GM19023 (cell line): Measurements from ENCODE around the gene ELP4.

Experiments used
- ATAC-seq: cut with Tn5 transposase; IDR thresholded peaks from one replicate; pipeline ENCODE4 v1.9.1; 2021; ENCODE audit warnings: mild to moderate bottlenecking, moderate library complexity; ENCODE audit not compliant: unreplicated experiment

ELP4 gene

DNA sequence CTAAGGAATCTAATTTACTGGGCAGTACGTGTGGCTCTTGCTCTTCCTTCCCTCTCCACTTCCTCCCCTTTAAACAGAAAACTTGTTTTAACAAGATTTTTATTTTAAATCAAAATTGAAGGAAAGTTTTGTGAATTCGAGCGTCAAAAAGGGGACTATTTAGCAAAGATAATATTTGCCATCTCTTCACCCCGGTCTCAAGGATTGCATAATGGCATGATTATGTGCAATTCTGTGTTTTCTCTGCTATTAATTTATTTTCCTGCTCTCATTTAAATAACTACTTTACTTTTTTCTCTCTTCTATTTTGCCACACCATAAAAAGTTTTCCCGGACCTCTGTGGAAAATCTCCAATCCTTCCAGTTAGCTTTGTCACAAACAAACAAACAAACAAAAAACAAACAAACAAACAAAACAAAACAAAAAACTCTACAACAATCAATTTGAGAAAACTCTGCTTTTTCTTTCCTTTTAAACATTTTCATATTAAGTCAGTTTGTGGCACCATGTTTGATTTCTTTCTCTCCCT is 311.7 kb downstream of the ELP4 start:
- ATAC-seq, result no peak

DNA sequence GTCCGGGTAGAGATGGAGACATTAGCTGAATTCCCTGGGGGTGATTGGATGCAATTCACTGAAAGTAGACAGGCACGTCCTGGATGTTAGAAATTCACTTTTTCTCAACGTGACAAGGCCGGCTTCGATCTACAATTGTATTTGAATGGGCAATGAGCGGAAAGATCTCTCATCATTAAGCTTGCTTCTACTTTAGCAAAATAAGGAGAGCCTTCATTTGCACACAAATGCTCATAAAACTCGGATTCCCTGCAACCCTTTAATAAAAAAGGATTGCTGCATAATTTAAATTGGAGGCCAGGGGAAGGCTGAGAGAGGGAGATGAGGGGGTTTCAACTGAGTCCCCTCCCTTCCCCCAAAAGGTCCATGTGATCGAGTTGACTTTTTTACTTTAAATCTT is 312.2 kb downstream of the ELP4 start:
- no peak for ATAC-seq

DNA sequence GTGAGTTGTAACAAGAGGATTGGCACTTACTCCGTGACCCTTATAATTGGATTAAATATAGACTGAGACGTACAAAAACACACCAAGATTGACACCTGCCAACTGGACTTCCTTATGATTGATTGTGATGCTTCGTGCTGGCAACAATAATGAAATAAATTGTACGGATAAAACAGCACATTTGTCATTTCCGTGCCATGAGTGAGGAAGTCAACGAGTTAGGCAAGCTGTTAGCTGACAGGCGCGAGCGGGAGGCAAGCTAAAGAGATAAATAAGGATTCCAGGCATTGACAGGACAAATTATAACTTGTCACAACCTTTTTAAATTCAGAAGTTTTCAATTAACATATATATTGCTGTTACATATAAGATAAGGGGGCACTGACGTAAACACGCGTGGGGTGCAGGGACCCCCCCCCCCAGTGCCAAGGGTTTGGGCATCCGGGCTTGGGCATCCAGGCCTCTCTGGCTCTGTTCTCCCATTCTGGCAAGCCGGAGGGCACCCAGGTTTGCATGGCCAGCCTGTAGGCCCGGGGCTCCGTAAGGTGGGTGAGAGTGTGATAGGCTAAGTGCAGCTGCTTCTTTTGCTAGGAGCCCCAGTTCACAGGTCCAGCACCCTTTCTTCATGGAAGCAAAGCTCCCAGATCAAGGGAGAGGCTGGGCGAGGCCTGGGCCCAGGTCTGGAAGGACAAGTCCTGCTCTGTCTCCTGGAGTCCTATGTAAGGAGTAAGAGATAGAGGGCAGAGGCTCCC is 312.8 kb downstream of the ELP4 start:
- no peak for ATAC-seq

DNA sequence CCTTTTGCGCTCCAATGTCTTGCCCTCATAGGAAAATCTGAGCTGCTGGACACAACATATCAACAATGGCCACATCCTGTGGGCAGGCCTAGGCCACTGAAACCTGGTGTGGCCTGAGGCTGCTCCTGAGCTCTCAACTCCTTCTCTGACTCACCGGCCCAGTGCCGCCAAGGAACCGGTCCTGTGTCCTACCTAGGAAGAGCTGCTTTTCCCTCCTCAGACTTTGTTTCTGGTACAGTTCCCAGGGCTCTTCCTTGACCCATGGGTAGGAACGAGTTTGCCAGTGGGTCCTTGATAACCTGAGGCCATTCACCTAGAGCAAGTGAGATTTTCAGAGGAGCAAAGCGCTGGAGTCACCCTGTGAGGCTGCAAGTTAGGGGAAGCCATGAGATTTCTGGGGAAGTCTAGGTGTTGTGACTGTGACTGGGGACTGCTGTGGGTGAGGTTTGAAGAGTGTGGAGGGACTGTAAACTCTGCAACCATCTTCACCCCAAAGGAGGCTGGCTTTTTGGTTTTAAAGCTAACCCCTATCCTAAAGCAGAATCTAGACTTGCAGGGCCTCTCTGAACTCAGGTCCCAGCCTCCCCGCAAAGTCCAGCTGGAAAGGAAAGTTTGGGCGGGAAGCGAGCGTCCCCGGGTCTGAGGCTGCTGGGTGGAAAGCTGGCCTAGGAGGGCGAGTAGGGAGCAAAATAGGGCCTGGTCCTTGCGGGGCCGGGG is 313.5 kb downstream of the ELP4 start:
- no peak for ATAC-seq

DNA sequence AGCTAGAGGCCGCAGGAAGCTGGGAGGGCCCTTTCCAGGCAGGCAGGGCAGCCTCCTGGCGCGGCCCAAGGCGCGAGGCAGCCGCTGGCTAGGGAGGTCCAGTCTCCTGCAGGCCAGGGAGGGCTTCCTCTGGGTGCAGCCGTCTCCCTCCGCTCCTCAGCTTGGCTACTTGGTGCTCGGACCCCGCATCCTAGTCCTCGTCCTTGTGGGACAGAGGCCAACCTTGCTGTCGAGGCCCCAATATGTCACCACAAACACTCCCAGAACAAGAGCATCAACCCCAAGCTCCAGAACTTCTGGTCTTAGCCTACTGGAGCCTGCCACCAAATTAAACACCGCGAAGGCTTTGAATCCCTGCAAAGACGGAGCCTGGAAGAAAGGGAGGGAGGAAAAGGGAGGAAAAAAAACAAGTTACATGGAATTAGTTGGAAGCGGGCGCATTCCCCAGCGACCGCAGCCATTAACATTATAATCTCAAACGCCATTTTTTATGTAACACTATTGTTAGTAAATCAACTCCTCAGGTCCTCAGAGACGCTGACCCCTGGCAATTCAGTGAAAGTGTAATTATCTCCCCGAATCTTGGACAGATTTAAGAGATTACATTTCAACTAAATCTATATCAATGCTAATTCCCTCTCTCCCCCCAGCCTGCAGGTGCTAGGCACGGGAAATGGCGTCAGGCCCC is 314.2 kb downstream of the ELP4 start:
- no peak for ATAC-seq

DNA sequence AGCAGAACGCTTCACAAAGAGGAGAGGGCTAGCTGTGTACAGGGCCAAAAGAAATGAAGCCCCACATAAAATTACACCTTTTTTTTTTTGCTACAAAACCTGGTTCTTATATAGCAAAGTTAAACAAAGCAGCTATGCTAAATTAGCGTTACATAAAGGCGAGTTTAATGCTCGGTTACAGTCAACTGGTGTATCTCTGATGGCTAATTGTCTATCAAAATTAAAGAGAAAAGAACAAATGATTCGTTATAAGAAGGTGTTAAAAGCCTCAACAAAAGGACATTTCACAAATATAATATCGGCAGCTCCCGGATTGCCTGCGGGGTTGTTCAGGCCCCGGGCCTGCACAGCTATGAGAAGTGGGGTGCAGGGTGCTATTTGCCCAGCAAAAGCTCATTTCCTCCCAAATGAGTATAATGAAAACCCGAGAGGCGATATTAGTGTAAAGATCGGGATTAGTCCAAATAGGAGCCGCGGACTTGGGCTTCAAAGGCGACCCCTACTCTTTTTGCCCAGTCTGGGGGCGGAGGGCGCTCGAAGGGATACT is 314.8 kb downstream of the ELP4 start:
- no peak for ATAC-seq

DNA sequence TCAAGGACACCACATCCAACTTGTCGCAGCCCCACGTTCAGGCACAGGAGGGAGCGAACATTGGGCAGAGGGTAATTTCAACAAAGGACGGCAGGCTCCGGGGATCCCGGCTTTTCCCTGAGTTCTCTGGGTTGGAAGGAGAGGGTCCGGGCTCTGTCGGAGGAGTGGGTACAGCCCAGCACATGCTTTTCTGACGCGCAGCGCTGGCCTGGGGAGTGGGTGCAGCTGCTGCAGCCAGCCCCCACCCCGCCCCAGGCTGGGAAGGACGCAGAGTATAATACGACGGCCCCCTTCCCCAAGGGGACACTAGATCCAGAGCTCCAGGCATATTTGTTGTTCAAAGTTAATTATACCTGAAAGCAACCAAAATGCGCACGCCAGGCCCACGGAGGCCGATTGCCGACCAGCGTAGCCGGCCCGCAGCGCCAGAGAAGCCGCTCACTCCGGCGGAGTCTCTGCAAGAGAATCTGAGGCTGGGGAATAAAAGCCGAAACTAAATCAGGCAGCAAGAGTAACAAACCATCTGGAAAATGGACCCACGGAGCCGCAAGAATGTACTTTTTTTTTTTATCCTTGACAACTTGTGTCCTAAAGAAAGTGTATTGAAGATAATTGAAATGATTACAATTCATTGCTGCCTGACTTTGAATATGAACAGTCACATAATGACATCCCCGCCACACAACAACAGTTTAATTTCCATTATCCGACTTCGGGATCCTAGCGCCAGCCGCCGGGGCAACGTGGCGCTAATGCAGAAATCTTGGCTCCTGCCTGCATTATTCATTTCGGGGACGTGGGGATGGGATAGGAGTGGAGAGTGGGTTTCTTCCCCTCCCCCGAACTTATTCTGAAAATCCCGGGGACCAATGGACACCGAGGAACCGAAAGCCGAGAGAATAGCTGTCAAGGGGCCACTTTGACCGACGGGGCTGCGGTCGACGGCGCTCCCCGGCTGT is 315.6 kb downstream of the ELP4 start:
- ATAC-seq, result no peak

DNA sequence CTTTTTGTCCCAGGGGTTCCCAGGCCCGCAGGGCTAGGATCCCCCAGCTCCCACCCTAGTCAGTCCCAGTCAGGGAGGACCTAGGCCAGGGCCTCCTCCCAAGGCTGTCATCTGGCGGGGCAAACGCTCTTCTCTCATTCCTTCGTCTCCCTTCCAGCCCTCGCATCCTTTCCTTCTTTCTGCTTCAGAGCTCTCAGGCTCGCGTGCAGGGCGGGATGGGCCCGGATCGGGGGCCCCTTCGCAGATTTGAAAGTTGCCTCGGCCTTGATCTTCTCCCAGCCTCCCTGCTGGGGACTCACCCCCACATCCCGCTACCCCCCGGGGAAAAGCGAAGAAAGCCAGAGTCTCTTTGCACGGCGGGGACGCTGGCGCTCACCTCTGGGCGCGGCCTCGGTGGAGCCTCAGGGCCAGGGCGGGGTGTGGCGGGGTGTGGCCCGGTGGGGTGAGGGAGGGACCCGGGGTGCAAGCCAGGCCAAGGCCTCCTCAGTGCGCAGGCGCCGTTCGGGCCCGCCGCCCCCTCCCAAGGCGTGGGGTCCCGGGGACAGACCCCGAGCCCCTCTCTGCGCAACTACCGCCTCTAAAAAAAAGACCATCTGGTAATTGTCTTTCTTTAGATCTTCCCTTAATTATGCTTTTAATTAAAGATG is 316.4 kb downstream of the ELP4 start:
- no peak for ATAC-seq

DNA sequence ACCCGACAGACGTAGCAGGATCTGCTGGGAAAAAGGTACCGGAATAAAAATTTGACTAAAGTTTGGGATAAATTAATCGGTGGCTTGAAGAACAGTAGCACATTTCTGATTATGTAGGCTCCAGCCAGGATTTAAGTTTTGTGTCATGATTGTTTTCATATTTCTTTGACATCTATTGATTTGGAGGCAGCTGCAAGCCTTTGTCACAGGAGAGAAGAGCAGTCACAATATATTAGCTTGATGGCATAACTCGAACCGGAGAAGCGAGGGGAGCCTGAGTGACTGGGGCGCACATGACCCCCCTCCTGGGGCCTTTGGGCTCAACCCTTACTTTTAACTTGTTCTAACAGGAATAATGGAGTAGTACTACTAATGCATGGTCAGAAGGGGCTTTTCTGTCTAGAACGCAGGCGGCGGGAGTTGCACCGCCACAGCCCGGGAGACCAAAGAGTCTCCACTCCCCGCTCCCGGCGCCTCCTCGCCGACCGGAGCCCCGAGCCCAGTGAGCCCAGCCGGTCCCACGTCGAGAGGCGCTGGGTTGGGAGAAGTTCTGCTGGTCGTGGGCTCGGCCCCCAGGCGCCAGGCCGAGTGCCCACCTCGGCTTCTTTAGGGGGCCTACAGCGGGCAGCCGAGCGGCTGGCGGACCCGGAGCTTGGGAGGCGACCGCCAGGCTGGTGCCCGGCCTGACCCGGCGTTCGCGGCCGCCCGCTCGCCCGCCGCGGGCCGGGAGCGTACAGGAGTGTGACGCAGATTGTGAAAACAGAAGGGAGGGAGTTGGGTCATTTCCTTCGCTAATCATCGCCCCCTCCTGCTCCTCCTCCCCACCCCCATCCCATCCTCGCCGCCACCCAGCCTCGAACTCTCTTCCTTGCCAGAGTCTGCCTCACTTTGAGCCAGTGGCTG is 317.2 kb downstream of the ELP4 start:
- no peak for ATAC-seq

DNA sequence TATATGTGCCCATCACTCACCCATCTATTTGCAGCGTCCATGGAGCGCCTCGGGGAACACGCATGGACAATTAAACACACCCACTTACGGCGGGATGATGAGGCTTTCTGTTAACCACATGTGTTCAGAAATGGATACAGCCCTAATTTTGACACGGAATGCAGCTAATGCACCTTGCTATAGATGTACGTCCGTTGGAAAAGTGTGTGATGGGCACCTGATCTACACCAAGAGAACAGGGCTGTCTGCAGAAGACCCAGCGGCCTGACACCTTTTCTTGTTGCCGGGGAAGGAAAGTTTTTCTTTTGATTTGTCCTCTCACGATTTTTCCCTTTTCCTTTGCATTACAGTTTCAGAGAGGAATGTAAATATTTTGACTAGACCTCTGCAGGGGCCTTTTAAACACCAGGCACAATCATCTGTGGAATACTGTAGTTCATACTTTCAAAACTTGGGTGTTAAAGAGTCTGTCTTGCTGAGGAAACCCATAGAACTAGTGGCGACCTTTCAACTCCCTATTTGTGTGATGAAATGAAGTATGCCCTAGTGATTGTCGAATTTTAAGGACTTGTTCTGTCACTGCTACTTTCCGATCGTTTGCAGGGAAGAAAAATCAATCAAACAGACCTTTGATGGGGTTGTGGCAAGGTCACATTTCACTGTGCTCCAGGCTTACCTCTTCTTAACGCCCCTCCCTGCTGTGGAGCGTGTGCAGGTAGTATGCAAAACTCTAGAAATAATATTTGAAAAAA is 318.1 kb downstream of the ELP4 start:
- no peak for ATAC-seq

DNA sequence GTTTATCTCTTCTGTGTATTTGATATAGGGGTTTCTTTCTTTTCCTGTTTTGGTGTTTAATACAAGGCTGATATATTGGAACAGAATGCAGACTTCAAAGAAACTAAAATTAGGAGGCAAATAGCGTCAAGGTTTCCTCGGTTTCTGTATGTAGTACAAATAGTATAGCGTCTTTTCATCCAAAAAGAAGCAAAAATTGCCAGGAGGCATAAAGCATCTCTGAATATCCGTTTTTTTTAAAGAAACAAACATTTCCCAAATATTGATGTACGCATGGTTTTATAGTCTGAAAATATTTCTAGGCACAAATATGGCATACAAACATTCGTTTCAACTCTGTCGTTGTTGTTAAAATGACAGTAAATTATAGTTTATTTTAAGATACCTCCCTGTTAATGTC is 318.6 kb downstream of the ELP4 start:
- ATAC-seq, result no peak

DNA sequence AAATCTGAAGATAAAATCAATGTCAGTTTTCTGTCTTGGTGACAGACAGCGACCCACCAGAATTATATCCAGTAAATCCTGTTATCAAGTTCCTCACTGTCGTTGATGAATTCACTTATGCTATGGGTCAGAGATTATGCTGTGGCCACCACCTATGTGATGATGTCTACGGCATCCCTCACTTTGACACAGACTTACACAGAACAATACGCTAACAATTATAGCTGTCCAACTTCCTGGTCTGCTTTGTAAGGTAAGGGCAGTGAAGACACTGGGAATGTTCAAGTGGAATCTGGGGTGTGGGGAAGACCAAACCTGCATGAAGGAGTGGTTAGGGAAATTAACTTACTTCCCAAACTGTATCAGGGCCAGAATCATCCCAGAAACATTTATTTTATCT is 320.8 kb downstream of the ELP4 start:
- no peak for ATAC-seq

DNA sequence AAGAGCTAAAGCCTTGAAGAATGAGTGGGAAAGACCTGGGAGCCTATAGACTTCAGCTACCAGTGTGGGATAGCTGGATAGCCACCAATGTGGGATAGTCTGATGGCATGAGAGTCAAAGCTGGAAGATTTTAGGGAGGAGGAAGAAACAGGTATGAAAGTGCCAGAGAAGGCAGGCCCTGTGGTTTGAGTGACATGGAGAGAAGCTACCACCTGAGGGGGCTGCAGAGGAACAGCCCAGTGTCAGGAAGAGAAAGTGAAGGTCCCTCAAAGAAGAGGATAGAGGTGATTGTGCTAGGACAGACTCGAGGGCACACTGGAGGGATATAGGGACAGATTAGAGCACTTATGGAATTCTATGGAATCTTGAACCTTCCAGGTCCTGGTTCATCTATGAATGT is 324.7 kb downstream of the ELP4 start:
- ATAC-seq, result no peak
